K562 (cell line): ENCODE data around the gene MIX23. TPM values are rescaled to one million over a fixed set of nuclear protein-coding genes. Genes with fewer than 3 reads are reported as not detected.

Experiments
- ATAC-seq: fragments of 200-7000 bp; cut with Tn5 transposase; 3 replicates; pipeline ENCODE4 v1.9.1; 2020; ENCODE audit warnings: moderate library complexity
- BruUV-seq: library from RNA; stranded (reverse); fragments of 400-500 nt; replicated peaks from 2 replicates; lab custom pipeline; 2021; lab: Mats Ljungman, UMichigan
- CTCF ChIA-PET: fragments of 300-600 bp; formaldehyde crosslinking; extraction: SDS; loops from one replicate; lab custom pipeline; 2021; ENCODE audit warnings: low intra/inter-chr PET ratio; lab: Yijun Ruan, JAX
- POLR2A ChIA-PET: fragments of 300-600, 350-650 bp; sonication (Branson Sonifier 250); formaldehyde crosslinking; extraction: SDS; loops from one replicate; lab custom pipeline; 2021; ENCODE audit warnings: antibody characterized with exemption, inconsistent platforms; lab: Yijun Ruan, JAX
- DNase-seq, 4 experiments: peaks; one replicate each; pipeline versions ENCODE4 v3.0.0 to v3.0.0-alpha.2; 2011 to 2018; ENCODE audit warnings: low spot score in 3 of 4, mixed read lengths in 3 of 4; ENCODE audit errors: extremely low read depth in 1 of 4
- FAIRE-seq: peaks from 2 replicates; lab custom pipeline; 2011; peaks lifted over from hg19 to GRCh38; lab: Jason Lieb, UNC
- H2AFZ ChIP-seq: 2 replicates; pipeline ENCODE4 v1.6.0; 2011; ENCODE audit warnings: low read depth, low read length, control low read depth, inconsistent platforms
- H3K27ac ChIP-seq: fragments of 200-600 bp; 3 replicates; pipeline ENCODE4 v1.8.0; 2011; ENCODE audit warnings: low read depth, mild to moderate bottlenecking, control low read depth, inconsistent platforms, low read length, moderate library complexity, mixed read lengths; ENCODE audit errors: extremely low read depth
- H3K27me3 ChIP-seq, 2 experiments: fragments of 300-600 bp in 1 of 2; 2 replicates in 1 of 2; 3 replicates in 1 of 2; pipeline versions ENCODE4 v1.6.0 to v1.8.0; 2011; ENCODE audit warnings: inconsistent platforms in 2 of 2, low read length in 2 of 2, mild to moderate bottlenecking in 1 of 2, mixed read lengths in 1 of 2, moderate library complexity in 1 of 2; ENCODE audit not compliant: control insufficient read depth in 2 of 2, insufficient read depth in 2 of 2
- H3K36me3 ChIP-seq: fragments of 300-600 bp; 3 replicates; pipeline ENCODE4 v1.8.0; 2011; ENCODE audit warnings: mild to moderate bottlenecking, low read length, inconsistent platforms; ENCODE audit not compliant: control insufficient read depth, insufficient read depth
- H3K4me1 ChIP-seq, 2 experiments: fragments of 200-600 bp in 1 of 2; replicated peaks in 1 of 2; 2 replicates in 1 of 2; 3 replicates in 1 of 2; pipeline versions ENCODE4 v1.5.1 to v1.8.0; 2011; ENCODE audit warnings: inconsistent platforms in 2 of 2, low read length in 2 of 2, mild to moderate bottlenecking in 1 of 2, mixed read lengths in 1 of 2, moderate library complexity in 1 of 2; ENCODE audit not compliant: control insufficient read depth in 2 of 2, insufficient read depth in 2 of 2
- H3K4me2 ChIP-seq: 2 replicates; pipeline ENCODE4 v1.6.1; 2011; ENCODE audit warnings: low read length, control low read depth, inconsistent platforms, mixed read lengths; ENCODE audit not compliant: insufficient read depth
- H3K4me3 ChIP-seq: fragments of 200-600 bp; sonication (generic), shearing (Covaris generic); 2 replicates; pipeline ENCODE4 v1.5.1; 2016; ENCODE audit warnings: control low read depth, inconsistent platforms
- H3K79me2 ChIP-seq: fragments of 200-600 bp; 3 replicates; pipeline ENCODE4 v1.8.0; 2011; ENCODE audit warnings: low read length, inconsistent platforms; ENCODE audit not compliant: control insufficient read depth, insufficient read depth
- H3K9ac ChIP-seq, 2 experiments: 2 replicates each; pipeline versions ENCODE4 v1.6.0 to v1.6.1; 2011; ENCODE audit warnings: low read depth in 2 of 2, low read length in 2 of 2, control low read depth in 1 of 2, inconsistent platforms in 1 of 2, mild to moderate bottlenecking in 1 of 2, mixed read lengths in 1 of 2; ENCODE audit not compliant: insufficient read depth in 1 of 2
- H3K9me1 ChIP-seq: one replicate; pipeline ENCODE4 v1.6.0; 2011; ENCODE audit warnings: inconsistent platforms, mild to moderate bottlenecking, low read length, moderate library complexity; ENCODE audit not compliant: control insufficient read depth, insufficient read depth
- H3K9me3 ChIP-seq: replicated peaks from 2 replicates; pipeline ENCODE4 v1.5.1; 2011; ENCODE audit warnings: low read depth, low read length, inconsistent platforms; ENCODE audit not compliant: control insufficient read depth, insufficient read depth
- H4K20me1 ChIP-seq: replicated peaks from 2 replicates; pipeline ENCODE4 v1.6.1; 2011; ENCODE audit warnings: low read length, inconsistent platforms, mixed read lengths; ENCODE audit not compliant: control insufficient read depth, insufficient read depth
- C11orf30 ChIP-seq: fragments of 450-650 bp; IDR thresholded peaks from 2 replicates; pipeline ENCODE4 v1.6.1; 2016; ENCODE audit warnings: low read depth, mild to moderate bottlenecking
- CCAR2 ChIP-seq: fragments of 200-400 bp; formaldehyde crosslinking; IDR thresholded peaks from 2 replicates; pipeline ENCODE4 v1.6.1; 2017; ENCODE audit warnings: mild to moderate bottlenecking, low read depth, low read length
- CTBP1 ChIP-seq: fragments of 450-650 bp; IDR thresholded peaks from 2 replicates; pipeline ENCODE4 v1.6.1; 2016; ENCODE audit warnings: borderline replicate concordance
- DPF2 ChIP-seq: fragments of 450-650 bp; IDR thresholded peaks from 2 replicates; pipeline ENCODE4 v1.6.1; 2016
- E2F3 ChIP-seq: fragments of 250-450 bp; sonication (Bioruptor Pico); IDR thresholded peaks from 2 replicates; pipeline ENCODE4 v1.4.0; 2020; ENCODE audit warnings: mild to moderate bottlenecking
- ERF ChIP-seq: fragments of 450-650 bp; formaldehyde crosslinking; IDR thresholded peaks from 2 replicates; pipeline ENCODE4 v1.4.0; 2020; ENCODE audit warnings: mild to moderate bottlenecking, mixed read lengths
- ETV5 ChIP-seq: sonication (generic); formaldehyde crosslinking; IDR thresholded peaks from 2 replicates; pipeline ENCODE4 v1.4.0; 2020; ENCODE audit warnings: low read depth, mild to moderate bottlenecking, missing genetic modification reagents
- FOXA3 ChIP-seq, 2 experiments: fragments of 450-650 bp in 1 of 2; sonication (generic) in 1 of 2; formaldehyde crosslinking; IDR thresholded peaks in 1 of 2; conservative IDR thresholded peaks in 1 of 2; 2 replicates each; pipeline versions ENCODE4 v1.4.0 to v1.8.0; 2020 to 2022; ENCODE audit warnings: mild to moderate bottlenecking in 2 of 2, missing genetic modification reagents in 1 of 2
- FOXM1 ChIP-seq, 2 experiments: fragments of 450-650 bp in 1 of 2; sonication (generic) in 1 of 2; formaldehyde crosslinking in 1 of 2; IDR thresholded peaks; 2 replicates each; pipeline versions ENCODE4 v1.6.1 to v1.9.0; 2017 to 2022; ENCODE audit warnings: low read depth in 2 of 2, mild to moderate bottlenecking in 2 of 2, missing genetic modification reagents in 1 of 2, moderate library complexity in 1 of 2
- HIVEP1 ChIP-seq: fragments of 250-450 bp; sonication (Bioruptor Pico); IDR thresholded peaks from 2 replicates; pipeline ENCODE4 v1.4.0; 2020; ENCODE audit warnings: mild to moderate bottlenecking
- HMG20B ChIP-seq: fragments of 250-450 bp; sonication (Bioruptor Pico); IDR thresholded peaks from 2 replicates; pipeline ENCODE4 v1.5.0; 2021; ENCODE audit warnings: mild to moderate bottlenecking
- KDM1A ChIP-seq, 2 experiments: fragments of 450-650 bp; IDR thresholded peaks; 2 replicates each; pipeline ENCODE4 v1.6.1; 2016; ENCODE audit warnings: mild to moderate bottlenecking in 2 of 2
- MEIS2 ChIP-seq: fragments of 450-650 bp; IDR thresholded peaks from 2 replicates; pipeline ENCODE4 v1.6.1; 2014; ENCODE audit warnings: mild to moderate bottlenecking; ENCODE audit not compliant: partially characterized antibody
- MTA2 ChIP-seq: fragments of 450-650 bp; IDR thresholded peaks from 2 replicates; pipeline ENCODE4 v1.6.1; 2016; ENCODE audit warnings: low read depth
- MTA3 ChIP-seq: fragments of 450-650 bp; formaldehyde crosslinking; IDR thresholded peaks from 2 replicates; pipeline ENCODE4 v1.6.1; 2017; ENCODE audit warnings: mild to moderate bottlenecking, borderline replicate concordance
- NBN ChIP-seq: fragments of 450-650 bp; IDR thresholded peaks from 2 replicates; pipeline ENCODE4 v1.6.1; 2016; ENCODE audit warnings: low read depth, mild to moderate bottlenecking
- NFRKB ChIP-seq: fragments of 450-650 bp; IDR thresholded peaks from 2 replicates; pipeline ENCODE4 v1.6.1; 2016; ENCODE audit warnings: low read depth
- POLR3A ChIP-seq: IDR thresholded peaks from 2 replicates; pipeline ENCODE4 v1.6.1; 2011; ENCODE audit warnings: borderline replicate concordance, mild to moderate bottlenecking, moderate library complexity; ENCODE audit not compliant: insufficient read length, insufficient read depth; ENCODE audit errors: extremely low read depth
- RCOR1 ChIP-seq, 2 experiments: IDR thresholded peaks; 2 replicates each; pipeline ENCODE4 v1.6.1; 2012; ENCODE audit warnings: low read depth in 2 of 2, low read length in 2 of 2, borderline replicate concordance in 1 of 2, improper control_type of control experiment in 1 of 2
- SMARCA4 ChIP-seq: fragments of 450-650 bp; IDR thresholded peaks from 2 replicates; pipeline ENCODE4 v1.6.1; 2016
- SMARCE1 ChIP-seq: fragments of 450-650 bp; IDR thresholded peaks from 2 replicates; pipeline ENCODE4 v1.7.1; 2016; ENCODE audit warnings: mild to moderate bottlenecking
- TAF7 ChIP-seq: fragments of 450-650 bp; IDR thresholded peaks from 2 replicates; pipeline ENCODE4 v1.6.1; 2016; ENCODE audit warnings: missing genetic modification characterization, missing compliant biosample characterization
- TCF3 ChIP-seq: sonication (generic); formaldehyde crosslinking; IDR thresholded peaks from 2 replicates; pipeline ENCODE4 v1.4.0; 2020; ENCODE audit warnings: mild to moderate bottlenecking, missing genetic modification reagents
- TCFL5 ChIP-seq: fragments of 250-450 bp; sonication (Bioruptor Pico); conservative IDR thresholded peaks from 2 replicates; pipeline ENCODE4 v1.6.1; 2021; ENCODE audit warnings: mild to moderate bottlenecking, moderate library complexity, matching md5 sums
- TEAD4 ChIP-seq, 2 experiments: sonication (generic) in 1 of 2; formaldehyde crosslinking in 1 of 2; IDR thresholded peaks; 2 replicates each; pipeline versions ENCODE4 v1.6.1 to v1.8.0; 2012 to 2022; ENCODE audit warnings: borderline replicate concordance in 1 of 2, inconsistent platforms in 1 of 2, low read length in 1 of 2, mild to moderate bottlenecking in 1 of 2, missing genetic modification reagents in 1 of 2
- ZBTB17 ChIP-seq: fragments of 450-650 bp; formaldehyde crosslinking; IDR thresholded peaks from 2 replicates; pipeline ENCODE4 v1.4.0; 2020; ENCODE audit warnings: mild to moderate bottlenecking
- ZNF121 ChIP-seq: sonication (generic); formaldehyde crosslinking; conservative IDR thresholded peaks from 2 replicates; pipeline ENCODE4 v1.8.0; 2022; ENCODE audit warnings: missing genetic modification reagents
- ZNF589 ChIP-seq: fragments of 200-800 bp; sonication (Bioruptor generic); IDR thresholded peaks from 2 replicates; pipeline ENCODE4 v1.6.1; 2016; ENCODE audit warnings: low read depth, missing genetic modification characterization, missing compliant biosample characterization
- WGBS: fragments of 100-300 bp; shearing (Covaris generic); methylation state at CpG from one replicate; pipeline ENCODE4 v1.1.6; 2016; ENCODE audit warnings: low coverage, mixed read lengths; ENCODE audit not compliant: insufficient coverage; ENCODE audit errors: missing lambda C conversion rate; 5-methylcytosine and 5-hydroxymethylcytosine counted together
- in situ Hi-C: fragments of 300-500 bp; cut with MboI; formaldehyde crosslinking; loops from 4 replicates; pipeline ENCODE4 v1.15.0; 2018; ENCODE audit warnings: inconsistent platforms, mixed read lengths
- intact Hi-C: fragments of 100-400 bp; cut with micrococcal nuclease; formaldehyde crosslinking; loops from 2 replicates; pipeline ENCODE4 v1.14.2; 2022
- polyA plus RNA-seq, 8 experiments: library from polyadenylated mRNA; depleted of rRNA in 4 of 8; stranded (reverse) in 5 of 8; unstranded in 3 of 8; fragments of >200 nt; fragmentation: Nextera tagmentation in 2 of 8; fragmentation: Illumina TruSeq in 1 of 8; extraction: Ambion mirVana in 2 of 8; extraction: Trizol in 1 of 8; gene quantifications; 2 replicates each; pipeline versions ENCODE4 v1.2.1 to v1.2.3, GENCODE V29; 2011 to 2014; ENCODE audit warnings: inconsistent platforms in 1 of 8, missing spikeins in 1 of 8
- total RNA-seq, 7 experiments: library from RNA; depleted of rRNA in 6 of 7; stranded (reverse); fragments of >200 nt in 6 of 7; fragmentation: Illumina TruSeq in 2 of 7; extraction: Trizol in 2 of 7; gene quantifications; 2 replicates each; pipeline versions ENCODE4 v1.2.1 to v1.2.3, GENCODE V29; 2011 to 2021; ENCODE audit warnings: low replicate concordance in 1 of 7

MIX23 gene
- total and polyA plus RNA-seq, 9 of the 15 experiments (the other 6 are each of a cell fraction or from before 2014, with no cell fraction given), result 45.5 to 185 (median 106) TPM

DNA sequence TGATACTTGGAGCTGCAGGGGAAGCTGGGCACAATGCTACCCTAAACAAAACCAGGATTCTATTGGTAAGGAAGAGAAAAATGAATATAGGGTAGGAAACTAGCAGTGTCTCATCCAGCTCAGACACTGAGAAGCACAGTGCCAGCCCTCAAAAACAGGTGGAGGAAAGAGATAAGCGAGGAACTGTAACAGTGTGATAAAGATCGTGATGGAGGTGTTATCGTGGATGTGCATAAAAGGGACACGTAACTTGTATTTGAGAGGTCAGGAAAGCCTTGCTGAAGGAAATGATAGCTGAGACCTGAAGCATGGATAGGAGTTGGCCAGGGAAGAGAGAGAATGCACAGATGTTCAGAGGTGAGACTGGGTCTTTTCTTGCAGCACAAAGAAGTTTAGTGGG is 27.4 kb downstream of the MIX23 start:
- no TSS peak for BruUV-seq
- DNase-seq (peak; percentile 37 to 64 (median 45)), ATAC-seq (peak; percentile 68), FAIRE-seq (peak; percentile 62)
- Histone ChIP-seq H3K27ac (no peak overlapping the region), H3K27me3 (no peaks in the 10 kb centered on the region), H3K4me3 (no peak overlapping the region), H3K79me2 (no peaks in the 10 kb centered on the region), H3K9me3 (no peaks in the 10 kb centered on the region), H3K9ac (no peak overlapping the region), H4K20me1 (no peaks in the 10 kb centered on the region), H3K4me1 (peaks cover 0 to 8% of the 10 kb centered on the region in 2 experiments; a peak in 3 of 5 replicates), H3K4me2 (peak overlapping the region; percentile 47; the same call in 1 of the 2 replicates), H3K9me1 (no peaks in the 10 kb centered on the region), H2AFZ (no peak overlapping the region), H3K36me3 (peaks cover 11% of the 10 kb centered on the region; the same call in 2 of the 3 replicates)
- ChIA-PET CTCF (no interaction called here), POLR2A (no interaction called here)
- intact Hi-C loops, result loop anchor here (1.0 to 5.0 kb wide), 4 partner anchors 48 to 809 kb away; no protein-coding TSS in a partner anchor
- WGBS, result 2% methylated on average over 4 of the region's 4 CpGs
- in situ Hi-C loops, result loop anchor here (5.0 kb wide), 1 partner anchor 808 kb away; the partner anchor contains the start of gene POLQ
- TF ChIP-seq ZNF121 (CRISPR knock-in tag) (no peak), MTA3 (0 out of 2 replicates have a peak, but pooled peaks have one; percentile 53), MTA2 (peak; percentile 83), NFRKB (no peak), RCOR1 (IDR thresholded peaks at IDR 0.05; ENCODE audit: borderline replicate concordance in 1 of 2, low read depth in 2 of 2, low read length in 2 of 2) (peak in 1 of 2 experiments; percentile 67; a peak in 1 of 4 replicates), FOXA3 (CRISPR knock-in tag; conservative IDR thresholded peaks at IDR 0.05 in 1 of 2, IDR thresholded peaks at IDR 0.05 in 1 of 2) (no peak), SMARCA4 (peak; percentile 86), TAF7 (no peak), MEIS2 (peak; percentile 62), HMG20B (CRISPR knock-in tag) (no peak), ZNF589 (CRISPR knock-in tag) (no peak), E2F3 (CRISPR knock-in tag) (no peak), HIVEP1 (CRISPR knock-in tag) (no peak), ZBTB17 (no peak), TCFL5 (no peak), ETV5 (CRISPR knock-in tag) (no peak), NBN (0 out of 2 replicates have a peak, but pooled peaks have one; percentile 35), SMARCE1 (peak; percentile 89), TCF3 (peak; percentile 76), FOXM1 (IDR thresholded peaks at IDR 0.05; ENCODE audit: low read depth) (peak; percentile 65; the same call in 1 of the 2 replicates), FOXM1 (CRISPR knock-in tag; IDR thresholded peaks at IDR 0.05; ENCODE audit: low read depth) (no peak), CCAR2 (no peak), ERF (CRISPR knock-in tag) (no peak), KDM1A (IDR thresholded peaks at IDR 0.05) (0 out of 4 replicates have a peak, but pooled peaks of 1 of the 2 experiments have one; percentile 47), CTBP1 (peak; percentile 93; the same call in 1 of the 2 replicates), DPF2 (peak; percentile 90), TEAD4 (IDR thresholded peaks at IDR 0.05; ENCODE audit: low read length) (peak; percentile 91), TEAD4 (CRISPR knock-in tag; IDR thresholded peaks at IDR 0.05; ENCODE audit: borderline replicate concordance) (no peak), C11orf30 (no peak), POLR3A (no peak)
